GM19324 (cell line): ENCODE data around the gene IHH.

ENCODE experiments used
- ATAC-seq: cut with Tn5 transposase; IDR thresholded peaks from one replicate; pipeline ENCODE4 v1.9.1; 2021; ENCODE audit warnings: mild to moderate bottlenecking, moderate library complexity; ENCODE audit not compliant: unreplicated experiment, low FRiP score

Gene IHH

DNA sequence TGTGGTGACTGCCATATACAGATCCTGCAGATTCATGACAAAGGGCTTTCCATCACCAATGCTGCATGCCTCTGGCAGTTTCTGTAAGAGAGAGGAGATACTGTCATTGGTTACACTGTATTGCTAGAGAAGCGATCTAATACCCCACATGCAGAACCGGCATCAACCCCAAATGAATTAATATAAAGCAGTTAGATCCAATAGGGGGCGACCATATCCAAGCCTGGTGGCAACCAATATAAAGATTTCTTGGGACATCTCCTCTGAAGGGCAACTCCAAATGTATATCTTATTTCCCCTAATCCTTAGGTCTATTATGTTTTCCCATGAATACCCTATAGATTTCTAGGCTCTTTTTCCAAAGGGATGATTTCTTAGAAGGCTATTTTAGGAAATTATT, 17.4 kb upstream of the IHH start:
- no peak for ATAC-seq

DNA sequence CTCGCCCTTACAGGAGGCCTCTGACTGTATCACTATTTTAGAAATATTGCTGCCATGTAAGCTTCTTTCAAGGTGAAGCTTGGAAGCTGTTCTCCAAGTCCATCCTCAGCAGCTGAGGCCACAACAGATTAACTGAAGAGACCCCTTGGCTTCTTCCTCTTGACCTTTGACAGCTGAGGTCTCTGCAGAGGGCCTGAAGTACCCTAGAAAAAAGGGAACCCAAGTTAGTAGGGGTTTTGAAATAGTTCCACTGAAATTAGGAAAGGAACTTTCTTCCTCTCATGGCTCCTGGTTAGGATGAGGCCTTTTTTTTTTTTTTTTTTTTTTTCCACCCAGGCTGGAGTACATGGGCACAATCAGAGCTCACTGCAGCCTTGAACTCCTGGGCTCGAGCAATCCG, 15.5 kb upstream of the IHH start:
- ATAC-seq: no peak

DNA sequence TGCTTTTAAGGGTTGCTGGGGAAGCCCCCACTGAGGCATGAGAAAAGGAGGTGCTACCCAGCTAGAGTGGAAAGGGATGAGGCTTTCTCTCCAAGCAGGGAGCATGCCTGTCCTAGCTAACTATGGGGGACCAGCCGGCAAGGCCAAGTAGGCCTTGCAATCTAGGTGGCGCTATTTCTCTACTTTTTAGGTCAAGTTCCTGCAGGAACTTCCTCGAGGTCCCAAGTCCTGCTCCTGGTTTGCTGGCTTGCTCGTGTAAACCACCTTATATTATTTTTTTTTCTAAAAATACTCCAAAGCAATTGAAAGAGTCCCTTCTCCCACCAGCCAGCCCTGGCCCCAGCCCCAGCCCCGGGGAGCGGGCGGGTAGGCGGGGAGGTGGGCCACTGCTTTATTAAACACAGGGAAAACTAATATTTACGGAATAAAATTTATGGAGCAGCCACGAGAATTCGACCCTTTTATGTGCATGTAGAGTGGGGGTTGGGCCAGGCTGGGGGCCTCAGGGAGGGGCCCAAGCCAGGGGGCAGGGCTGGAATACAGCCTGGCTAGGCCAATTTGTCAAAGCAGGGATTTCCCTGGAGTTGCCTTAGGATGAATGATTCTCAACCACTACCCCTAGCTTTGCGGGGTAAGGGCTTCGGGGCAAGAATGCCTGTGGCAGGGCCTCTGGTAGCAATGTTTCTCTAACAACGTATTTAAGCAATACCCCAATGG, 12.8 kb upstream of the IHH start:
- ATAC-seq: no peak

DNA sequence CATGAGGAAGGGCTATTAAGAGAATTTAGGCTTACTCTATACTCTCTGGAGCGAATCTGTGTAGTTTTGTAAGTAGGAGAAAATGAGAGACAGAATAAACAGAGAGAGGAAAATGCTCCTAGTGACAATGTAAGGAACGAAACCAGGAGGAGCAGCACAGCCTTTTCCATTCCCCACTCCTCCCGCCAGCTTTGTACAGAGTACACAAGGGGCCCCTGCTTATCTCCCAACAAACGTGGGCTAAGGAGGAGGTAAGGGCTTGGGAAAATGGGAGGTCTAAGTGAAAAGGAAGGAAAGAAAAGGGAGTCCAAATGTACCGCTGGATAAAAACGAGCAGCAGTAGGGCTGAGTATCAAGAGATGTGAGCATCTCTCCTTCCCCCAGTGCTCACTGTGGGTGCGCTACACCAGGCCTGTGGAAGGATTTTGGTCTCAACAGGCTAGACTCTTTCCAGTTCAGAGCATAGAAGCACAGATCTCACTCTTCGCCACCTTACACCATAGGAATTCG, 12.1 kb upstream of the IHH start:
- no peak for ATAC-seq

DNA sequence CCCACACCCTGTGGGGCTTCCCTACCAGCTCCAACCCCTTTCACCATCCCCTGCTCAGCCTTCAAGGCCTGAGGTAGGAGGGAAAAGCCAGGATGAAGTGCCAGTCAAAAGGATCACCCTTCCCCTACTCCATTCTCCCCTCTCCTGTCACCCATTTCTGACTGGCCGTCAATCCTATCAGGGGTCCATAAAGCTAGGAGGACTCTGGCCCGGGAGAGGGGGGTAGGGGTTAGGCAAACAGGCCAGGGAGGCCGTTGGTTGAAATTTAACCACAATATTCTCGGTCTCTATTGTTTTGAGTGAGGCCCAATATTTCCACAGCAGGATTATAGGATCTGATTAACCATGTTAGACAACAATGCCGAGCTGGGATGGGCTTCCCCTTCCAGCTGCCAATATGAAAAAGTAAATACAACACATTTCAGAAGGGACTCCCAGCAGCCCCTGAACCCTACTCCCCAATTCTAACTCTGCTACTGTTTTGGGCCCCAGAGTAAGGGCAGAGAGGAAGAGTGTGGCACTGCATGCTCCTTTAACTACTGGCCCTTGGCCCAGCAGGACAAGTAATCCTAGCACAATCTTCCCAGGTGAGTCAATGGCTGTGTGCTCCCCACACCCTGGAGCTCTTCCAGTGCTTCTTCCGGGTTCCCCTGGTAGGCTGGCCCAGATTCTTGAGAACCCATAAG, 10.6 kb upstream of the IHH start:
- ATAC-seq: no peak

DNA sequence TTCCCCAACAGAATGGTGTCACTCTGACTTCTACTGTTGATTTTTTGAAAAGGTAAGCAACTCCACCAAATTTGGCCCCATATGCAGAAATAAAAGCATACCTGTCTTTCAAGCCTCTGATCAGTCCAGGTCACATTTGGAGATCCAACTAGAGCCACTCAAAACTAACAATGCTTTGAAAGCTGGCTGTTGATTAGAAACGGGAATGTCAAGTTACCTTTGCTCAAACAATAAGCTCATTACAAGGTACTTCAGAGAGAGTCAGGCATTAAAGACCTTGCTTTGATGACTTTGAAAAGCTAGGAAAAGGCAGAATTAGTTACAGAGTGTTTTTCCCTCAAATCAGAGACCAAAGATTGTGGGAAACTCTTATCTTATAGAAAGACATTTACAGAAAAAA, 4.8 kb upstream of the IHH start:
- no peak for ATAC-seq

DNA sequence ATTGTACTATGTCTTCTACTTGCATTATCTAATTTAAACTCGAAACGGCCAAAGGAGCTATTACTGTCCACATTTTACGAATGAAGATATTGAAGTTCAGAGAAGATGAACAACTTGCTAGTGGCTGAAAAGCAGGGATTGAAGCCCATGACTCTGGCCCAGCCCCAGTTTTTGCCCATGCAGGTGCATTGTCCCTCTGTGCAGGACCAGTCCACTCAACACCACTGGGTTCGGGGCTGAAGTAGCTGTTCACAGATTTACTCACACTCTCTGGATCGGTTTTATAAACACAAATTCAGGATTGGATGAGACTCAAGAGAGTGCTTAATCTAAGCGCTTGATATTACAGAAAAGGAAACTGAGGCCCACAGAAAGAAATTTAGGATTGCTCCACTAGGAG, 1.4 kb upstream of the IHH start:
- ATAC-seq: no peak

DNA sequence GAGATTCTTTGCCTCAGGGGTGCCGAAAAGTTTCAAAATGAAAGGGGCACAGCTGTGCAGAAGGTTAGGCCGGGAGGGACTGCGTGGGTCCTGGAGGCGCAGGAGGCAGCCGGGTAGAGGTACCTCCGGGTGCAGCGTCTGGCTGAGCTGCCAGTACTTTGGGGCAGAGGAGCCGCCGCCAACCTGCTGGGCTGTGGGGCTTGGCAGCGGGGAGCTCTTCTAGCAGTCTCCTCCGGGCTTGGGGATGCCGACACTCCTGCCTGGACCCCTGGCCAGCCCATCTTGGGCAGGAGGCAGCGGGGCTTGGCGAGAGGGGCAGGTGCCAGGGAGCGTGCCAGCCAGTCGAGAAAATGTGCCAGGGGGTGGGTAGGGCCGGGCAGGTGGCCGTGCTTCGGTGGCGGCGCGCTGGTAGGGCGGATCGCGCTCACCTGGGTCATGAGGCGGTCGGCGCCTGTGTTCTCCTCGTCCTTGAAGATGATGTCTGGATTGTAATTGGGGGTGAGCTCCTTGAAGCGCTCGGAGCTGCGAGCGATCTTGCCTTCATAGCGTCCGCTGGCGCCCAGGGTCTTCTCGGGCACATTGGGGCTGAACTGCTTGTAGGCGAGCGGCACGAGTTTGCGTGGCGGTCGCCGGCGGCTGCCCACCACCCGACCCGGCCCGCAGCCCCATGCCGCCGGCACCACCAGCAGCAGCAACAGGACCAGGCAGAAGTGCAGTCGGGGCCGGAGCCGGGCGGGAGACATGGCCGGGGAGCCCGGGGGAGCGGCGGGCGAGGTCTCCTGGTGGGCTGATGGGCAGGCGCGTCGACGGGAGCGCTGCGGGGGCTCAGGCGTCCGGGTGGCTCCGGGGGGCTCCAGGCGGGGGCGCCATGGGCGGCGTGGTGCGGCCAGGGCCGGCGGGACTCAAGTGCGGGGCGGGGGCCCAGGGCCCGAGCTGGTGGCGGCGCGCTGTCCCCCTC, 717 bp downstream of the IHH start:
- ATAC-seq: no peak

DNA sequence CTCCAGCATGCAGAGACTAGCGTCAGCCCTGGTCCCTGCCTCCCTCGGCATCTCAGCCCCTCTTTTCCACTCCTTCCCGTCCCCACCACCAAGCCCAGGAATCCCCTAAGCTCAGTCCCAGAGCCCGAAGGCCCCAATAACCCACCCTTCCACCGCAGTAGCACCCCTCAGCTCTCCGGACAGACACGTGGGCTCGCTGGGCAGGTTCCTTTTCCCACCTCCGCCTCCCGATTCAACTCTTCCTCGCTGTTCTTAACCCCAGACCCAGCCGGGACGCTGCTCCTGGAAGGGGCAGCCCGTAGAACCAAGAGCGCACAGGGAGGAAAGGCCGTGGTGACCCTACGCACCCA, 1.4 kb downstream of the IHH start:
- ATAC-seq: no peak

DNA sequence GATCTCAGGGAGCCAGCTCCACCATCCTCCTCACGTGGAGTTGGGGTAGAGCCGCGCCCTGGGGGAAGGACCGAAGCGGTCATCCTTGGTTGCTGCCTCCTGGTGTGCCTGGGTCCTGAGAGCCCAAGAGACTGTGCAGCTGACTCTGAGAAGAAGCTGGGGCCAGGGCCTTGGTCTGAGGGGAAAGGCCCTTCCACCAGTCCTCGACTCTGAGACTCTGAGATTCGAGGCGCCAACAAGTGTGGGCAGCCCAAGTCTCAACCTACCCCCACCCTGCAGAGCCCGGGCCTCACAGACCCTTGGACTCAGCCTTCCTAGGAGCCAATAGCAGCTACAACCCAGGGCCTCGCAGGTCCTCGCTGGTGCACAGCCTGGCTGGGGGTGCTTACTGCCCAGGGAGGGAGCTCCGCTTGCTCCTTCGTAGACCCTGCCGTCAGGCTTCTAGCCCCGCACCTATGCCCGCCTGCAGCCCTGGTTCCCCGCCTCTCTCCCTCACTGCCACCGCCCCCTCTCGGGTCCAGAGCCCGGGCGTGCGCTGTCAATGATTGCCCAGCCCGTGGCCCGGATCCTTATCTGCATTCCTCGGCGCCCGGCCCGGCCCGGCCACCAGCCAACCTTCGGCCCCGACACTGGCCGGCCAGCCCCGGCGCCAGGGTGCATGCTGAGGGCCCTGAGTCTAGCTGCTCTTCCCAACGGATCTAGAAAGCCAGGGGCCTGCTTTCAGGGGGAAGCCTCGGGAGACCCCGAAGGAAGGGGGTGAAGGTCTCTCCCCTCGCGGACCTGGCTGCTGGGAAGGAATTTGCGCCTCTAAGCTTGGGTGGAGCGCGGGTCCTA, 2.0 kb downstream of the IHH start:
- no peak for ATAC-seq

DNA sequence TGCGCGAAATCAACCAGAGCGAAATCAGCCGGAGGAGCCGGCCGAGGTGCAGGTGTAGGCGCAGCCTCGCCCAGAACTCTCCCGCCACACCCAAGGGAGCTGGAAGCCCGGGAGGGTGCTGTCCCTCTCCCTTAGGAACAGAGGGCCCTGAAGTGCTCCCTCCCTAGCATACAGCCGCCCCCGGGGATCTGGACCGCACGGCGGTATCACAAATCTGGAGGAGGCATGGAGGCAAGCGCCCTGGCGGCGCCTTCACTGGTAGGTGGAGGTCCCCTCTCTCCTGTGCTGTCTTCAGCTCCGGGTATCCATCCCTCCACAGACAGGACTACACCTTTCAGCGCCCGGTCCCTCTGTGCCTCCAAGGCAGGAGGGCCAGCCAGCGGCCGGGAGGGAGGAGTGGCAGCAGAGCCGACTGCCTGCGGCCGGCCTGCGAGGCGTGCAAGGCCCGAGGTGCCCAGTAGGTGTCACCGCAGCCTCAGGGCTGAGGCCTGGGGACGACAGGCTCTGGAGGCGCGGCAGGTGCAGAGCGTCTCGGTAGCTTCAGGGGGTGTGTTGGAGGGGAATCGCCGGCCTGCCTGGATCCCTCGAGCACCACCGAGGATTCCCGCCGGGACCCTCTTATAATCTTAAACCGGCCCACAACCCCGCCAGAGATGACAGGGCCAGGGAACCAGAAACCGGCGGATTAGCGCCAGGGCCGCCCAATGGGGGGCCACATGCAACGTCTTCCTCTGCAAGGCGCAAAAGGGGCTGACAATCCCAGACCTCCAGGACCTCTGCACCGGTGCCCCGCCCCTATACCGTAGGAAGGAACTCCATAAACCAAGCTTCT, 2.8 kb downstream of the IHH start:
- no peak for ATAC-seq

DNA sequence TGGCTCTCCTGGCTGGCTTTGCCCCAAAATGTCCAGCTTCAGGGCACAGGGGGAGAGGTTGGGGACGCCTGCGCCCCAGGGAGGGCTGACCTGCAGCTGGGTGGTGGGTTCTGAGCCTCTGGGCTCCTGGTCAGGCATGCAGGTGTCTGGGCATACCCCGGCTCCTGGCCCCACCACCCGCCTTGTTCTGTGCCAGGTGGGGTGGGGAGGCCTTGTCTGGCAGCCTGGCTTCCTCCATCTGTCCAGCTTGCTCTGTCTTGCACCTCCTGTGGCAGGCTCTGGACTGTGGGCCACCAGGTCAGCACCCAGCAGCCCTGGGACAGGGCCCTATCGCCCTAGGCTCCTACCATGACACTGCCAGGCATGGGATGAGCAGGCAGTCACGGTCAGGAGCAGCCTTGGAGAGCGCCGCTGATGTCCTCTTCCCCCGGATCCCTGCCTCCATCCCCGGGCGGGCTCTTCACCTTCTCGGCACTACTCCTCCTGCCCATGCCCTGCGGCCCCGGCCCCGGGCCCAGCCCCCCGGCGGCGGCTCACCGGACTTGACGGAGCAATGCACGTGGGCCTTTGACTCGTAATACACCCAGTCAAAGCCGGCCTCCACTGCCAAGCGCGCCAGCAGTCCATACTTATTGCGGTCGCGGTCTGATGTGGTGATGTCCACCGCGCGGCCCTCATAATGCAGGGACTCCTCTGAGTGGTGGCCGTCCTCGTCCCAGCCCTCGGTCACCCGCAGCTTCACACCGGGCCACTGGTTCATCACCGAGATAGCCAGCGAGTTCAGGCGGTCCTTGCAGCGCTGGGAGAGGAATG, 3.6 kb downstream of the IHH start:
- no peak for ATAC-seq

DNA sequence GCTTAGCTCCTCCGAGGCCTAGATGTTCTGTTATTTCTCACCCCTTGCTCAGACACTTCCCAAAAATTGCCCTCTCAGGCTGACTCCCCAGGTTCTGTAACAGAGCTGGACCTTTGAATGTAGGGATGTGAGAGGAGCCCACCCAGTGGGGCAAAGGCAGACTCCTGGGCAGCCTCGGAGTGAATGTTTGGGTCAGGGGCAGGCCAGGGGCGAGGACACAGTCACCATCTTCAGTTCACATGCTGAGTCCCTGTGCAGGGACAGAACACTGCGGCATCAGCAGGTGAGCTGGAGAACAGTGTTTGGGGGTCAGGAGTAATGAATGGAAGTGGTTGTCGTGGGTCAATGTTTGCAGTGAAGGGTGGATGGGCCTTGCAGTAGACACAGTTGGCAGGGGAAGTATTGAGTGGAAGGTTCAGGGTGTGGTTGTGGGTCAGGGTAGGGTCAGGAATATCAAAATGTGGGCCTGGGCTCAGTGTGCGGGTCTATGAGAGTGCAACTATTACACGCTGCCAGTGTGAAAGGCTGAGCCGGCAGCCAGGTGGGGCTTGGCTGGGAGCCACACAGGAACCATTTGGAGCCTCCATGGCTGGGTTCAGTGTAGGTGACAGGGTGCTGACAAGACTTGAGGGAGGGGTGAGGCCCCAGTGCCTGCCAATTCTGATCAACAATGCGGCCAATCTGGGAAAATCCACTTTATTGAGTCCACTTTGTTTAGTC, 4.4 kb downstream of the IHH start:
- no peak for ATAC-seq

DNA sequence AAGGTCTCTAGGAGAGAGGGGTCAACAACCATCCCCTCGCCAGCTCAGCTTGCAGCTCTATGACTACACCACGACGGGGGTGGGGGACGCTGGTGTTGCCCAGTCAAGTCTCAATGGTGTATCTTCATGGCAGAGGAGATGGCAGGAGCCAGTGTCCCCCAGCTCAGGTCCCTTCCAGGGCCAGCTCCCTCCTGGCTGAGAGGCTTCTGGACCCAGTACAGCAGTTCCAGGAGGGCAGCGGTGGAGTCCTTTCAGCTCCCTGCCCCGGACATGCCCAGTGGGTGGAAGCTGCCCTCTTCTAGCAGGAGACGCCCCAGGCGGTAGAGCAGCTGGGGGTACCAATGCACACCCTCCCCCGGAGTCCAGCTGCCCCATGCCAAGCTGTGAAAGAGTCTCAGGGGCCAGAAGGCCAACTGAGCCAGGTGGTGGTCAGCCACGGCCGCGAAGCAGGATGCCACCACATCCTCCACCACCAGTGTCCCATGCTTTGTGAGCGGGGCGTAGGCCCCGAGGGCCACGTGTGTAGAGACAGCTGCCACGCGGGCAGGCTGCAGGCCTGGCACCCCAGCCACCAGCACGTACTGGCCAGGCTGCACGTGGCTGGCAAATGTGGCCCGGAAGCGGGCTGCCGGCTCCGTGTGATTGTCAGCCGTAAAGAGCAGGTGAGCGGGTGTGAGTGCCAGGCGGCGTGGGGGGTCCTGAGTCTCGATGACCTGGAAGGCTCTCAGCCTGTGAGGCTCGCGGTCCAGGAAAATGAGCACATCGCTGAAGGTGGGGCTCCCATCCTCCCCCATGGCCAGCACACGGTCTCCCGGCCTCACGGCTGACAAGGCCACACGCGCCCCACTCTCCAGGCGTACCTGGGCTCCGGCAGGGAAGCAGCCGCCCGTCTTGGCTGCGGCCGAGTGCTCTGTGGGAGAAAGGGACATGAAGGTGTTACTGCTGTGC, 5.5 kb downstream of the IHH start:
- no peak for ATAC-seq

DNA sequence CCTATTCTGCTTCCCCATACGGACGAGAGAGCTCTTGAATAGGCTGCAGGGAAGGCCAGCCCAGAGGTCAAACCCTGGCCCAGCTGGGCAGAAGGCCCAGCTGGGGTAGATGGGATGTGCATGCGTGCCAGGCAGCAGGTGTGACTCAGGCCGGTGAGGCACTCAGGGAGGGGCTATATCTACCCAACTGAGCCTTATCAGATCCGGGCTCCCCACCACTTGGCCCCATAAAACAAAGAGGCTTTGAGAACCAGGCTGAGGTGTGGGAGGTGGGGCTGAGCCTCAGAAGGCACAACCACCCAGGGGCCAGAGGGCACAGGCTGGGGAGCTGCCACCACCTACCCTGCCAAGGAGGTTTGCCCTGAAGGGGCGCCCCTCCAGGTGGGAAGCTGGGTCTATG, 11.4 kb downstream of the IHH start:
- no peak for ATAC-seq

DNA sequence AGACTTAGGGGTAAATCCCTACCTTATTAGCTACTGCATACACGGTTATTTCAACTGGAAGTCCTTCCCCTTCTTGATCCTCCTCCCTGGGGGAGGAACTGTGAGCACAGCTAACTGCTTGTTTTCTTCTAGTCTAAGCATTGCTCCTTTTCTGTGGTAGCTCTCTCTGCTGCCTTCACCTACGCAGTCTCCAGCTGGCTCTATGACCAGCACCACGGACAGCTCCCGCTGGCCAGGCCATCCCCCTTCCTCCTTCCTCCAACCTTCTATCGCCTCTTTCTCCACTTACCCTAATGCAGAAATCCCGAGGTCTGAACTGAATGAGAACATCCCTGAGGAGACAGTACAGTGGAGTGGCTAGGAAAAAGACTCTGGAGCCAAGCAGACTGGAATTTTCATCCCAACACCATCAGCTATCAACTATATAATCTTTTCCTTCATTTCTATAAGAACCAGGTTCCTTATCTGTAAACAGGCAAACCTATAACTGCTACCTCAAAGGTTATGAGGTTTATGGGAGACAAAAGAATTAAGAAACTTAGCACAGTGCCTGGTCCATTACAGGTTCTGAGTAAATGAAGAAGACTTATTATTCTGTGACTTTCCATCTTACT, 14.7 kb downstream of the IHH start:
- ATAC-seq: no peak

DNA sequence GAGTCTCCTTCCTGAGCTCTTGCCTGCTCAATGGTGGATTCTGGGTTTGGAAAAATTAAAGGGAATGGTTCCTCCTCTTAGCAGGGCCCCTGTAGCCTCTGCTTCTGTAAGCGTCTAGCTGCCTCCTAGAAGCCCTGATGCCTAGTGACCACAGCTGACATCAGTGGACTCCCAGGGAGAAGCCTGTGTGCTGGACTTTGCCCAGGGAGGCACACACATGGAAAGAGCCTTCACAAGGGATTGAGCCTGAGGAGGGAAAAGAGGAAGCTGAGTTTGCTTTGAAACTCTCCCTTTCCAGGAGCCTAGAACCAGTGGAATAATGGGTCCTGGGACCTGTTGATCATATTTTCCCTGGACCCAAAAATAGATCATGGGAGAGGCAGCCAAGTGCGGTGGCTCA, 18.0 kb downstream of the IHH start:
- ATAC-seq: no peak
